Activated naive CD8-positive, alpha-beta T cell (primary cell): ENCODE results near the gene MICAL3.

Experiments
- H3K27ac Mint-ChIP-seq: one replicate; pipeline ENCODE4 v1.8.0; 2021; ENCODE audit warnings: mixed read lengths
- H3K27me3 Mint-ChIP-seq: one replicate; pipeline ENCODE4 v1.8.0; 2021; ENCODE audit warnings: mixed read lengths
- H3K36me3 Mint-ChIP-seq: one replicate; pipeline ENCODE4 v1.8.0; 2021; ENCODE audit warnings: mixed read lengths
- H3K4me1 Mint-ChIP-seq: one replicate; pipeline ENCODE4 v1.8.0; 2021; ENCODE audit warnings: low read depth, mixed read lengths
- H3K4me3 Mint-ChIP-seq: one replicate; pipeline ENCODE4 v1.8.0; 2021; ENCODE audit warnings: mild to moderate bottlenecking, mixed read lengths
- H3K9me3 Mint-ChIP-seq: one replicate; pipeline ENCODE4 v1.8.0; 2021; ENCODE audit warnings: low read depth, mixed read lengths

The MICAL3 gene

GRCh38 chr22:17751596-17751995, 272.8 kb downstream of the MICAL3 start:
- no peak overlapping the region for H3K4me3 Mint-ChIP-seq
- H3K27ac Mint-ChIP-seq = no peak overlapping the region
- H3K4me1 Mint-ChIP-seq = peaks cover 7% of the 10 kb centered on the region
- H3K9me3 Mint-ChIP-seq = no peaks in the 10 kb centered on the region
- H3K27me3 Mint-ChIP-seq = no peaks in the 10 kb centered on the region
- no peaks in the 10 kb centered on the region for H3K36me3 Mint-ChIP-seq

- peaks cover 7% of the 10 kb centered on the region for H3K4me1 Mint-ChIP-seq
- H3K27ac Mint-ChIP-seq = no peak overlapping the region
- H3K4me3 Mint-ChIP-seq = no peak overlapping the region
- H3K9me3 Mint-ChIP-seq = no peaks in the 10 kb centered on the region
- no peaks in the 10 kb centered on the region for H3K27me3 Mint-ChIP-seq
- H3K36me3 Mint-ChIP-seq = no peaks in the 10 kb centered on the region
Measured at GRCh38 chr22:17749605-17750395, 274.6 kb downstream of the MICAL3 start.

GRCh38 chr22:17748555-17749353, 275.6 kb downstream of the MICAL3 start:
- Mint-ChIP-seq H3K4me3 (no peak overlapping the region), H3K36me3 (no peaks in the 10 kb centered on the region), H3K4me1 (peaks cover 8% of the 10 kb centered on the region), H3K27me3 (no peaks in the 10 kb centered on the region), H3K27ac (no peak overlapping the region), H3K9me3 (no peaks in the 10 kb centered on the region)

DNA sequence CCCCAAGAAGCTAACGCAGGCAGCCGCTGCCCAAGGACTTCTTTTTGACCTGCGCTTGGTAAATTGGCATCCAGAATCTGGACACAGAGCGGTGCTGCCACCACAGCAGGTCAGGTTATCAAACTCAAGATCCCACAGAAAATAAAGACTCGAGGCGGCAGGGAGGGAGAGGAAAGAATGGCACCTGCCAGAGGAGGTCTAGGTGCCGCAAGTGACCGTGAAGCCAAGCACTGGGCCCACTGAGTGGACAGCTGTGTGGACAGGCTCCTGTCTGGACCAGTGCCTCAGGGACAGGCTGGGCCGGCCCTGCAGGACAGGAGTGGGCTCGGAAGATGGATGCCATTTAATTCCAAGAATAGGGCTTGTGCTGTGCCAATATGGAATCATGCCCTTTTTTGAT, 277.4 kb downstream of the MICAL3 start:
- H3K27ac Mint-ChIP-seq = no peak overlapping the region
- H3K36me3 Mint-ChIP-seq = no peaks in the 10 kb centered on the region

DNA sequence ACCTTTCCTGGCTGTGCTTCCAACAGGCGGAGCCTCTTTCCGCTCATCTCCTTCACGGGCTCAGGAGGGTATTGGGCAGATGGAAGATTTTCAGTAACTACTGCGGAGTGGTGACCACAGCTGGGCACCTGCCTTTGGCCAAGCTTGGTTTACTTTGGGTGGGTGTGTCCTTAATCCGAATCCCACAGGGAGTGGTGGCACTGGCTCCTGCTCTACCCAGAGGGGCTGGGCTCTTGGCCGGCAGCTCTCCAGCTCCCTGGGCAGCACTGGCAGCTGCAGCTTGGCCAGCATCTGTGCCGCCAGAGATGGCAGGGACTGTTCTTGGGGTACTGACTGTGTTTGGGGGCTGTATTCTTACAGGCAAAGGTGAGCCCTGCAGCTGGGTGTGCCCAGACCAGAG, 279.9 kb downstream of the MICAL3 start:
- no peak overlapping the region for H3K27ac Mint-ChIP-seq
- no peaks in the 10 kb centered on the region for H3K9me3 Mint-ChIP-seq
- no peaks in the 10 kb centered on the region for H3K27me3 Mint-ChIP-seq

More for the DNA sequence above, 277.4 kb downstream of the MICAL3 start:
- H3K4me1 Mint-ChIP-seq = peaks cover 6% of the 10 kb centered on the region
- H3K9me3 Mint-ChIP-seq = no peaks in the 10 kb centered on the region
- H3K27me3 Mint-ChIP-seq = no peaks in the 10 kb centered on the region
- no peak overlapping the region for H3K4me3 Mint-ChIP-seq

GRCh38 chr22:17743661-17744411, 280.5 kb downstream of the MICAL3 start:
- Mint-ChIP-seq H3K4me3 (no peak overlapping the region), H3K9me3 (no peaks in the 10 kb centered on the region), H3K36me3 (no peaks in the 10 kb centered on the region), H3K4me1 (peaks cover 5% of the 10 kb centered on the region), H3K27me3 (no peaks in the 10 kb centered on the region), H3K27ac (no peak overlapping the region)

More for the DNA sequence above, 279.9 kb downstream of the MICAL3 start:
- Mint-ChIP-seq H3K4me1 (peaks cover 5% of the 10 kb centered on the region), H3K4me3 (no peak overlapping the region), H3K36me3 (no peaks in the 10 kb centered on the region)

DNA sequence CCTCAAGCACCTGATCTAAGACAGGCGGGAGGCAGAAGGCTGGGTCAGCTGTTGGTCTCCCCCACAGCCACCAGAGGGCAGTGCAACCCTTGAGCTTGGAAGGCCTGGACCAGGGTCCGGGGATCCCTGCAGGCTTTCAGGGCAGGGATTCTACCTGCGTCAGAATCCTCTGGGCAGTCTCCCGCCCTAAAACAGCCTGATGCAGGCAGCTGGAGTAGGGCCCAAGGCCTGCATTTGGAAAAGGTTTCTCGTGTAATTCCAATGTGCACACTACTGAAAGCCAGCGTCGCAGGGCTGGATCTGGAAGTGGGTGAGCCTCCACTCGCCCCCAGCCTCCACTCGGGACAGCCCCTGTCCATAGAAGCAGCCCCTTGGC, 281.8 kb downstream of the MICAL3 start:
- Mint-ChIP-seq H3K36me3 (no peaks in the 10 kb centered on the region), H3K9me3 (no peaks in the 10 kb centered on the region), H3K27me3 (no peaks in the 10 kb centered on the region), H3K4me3 (no peak overlapping the region), H3K27ac (no peak overlapping the region), H3K4me1 (peaks cover 5% of the 10 kb centered on the region)

GRCh38 chr22:17741866-17742526, 282.4 kb downstream of the MICAL3 start:
- Mint-ChIP-seq H3K36me3 (no peaks in the 10 kb centered on the region), H3K27ac (no peak overlapping the region), H3K9me3 (no peaks in the 10 kb centered on the region), H3K27me3 (no peaks in the 10 kb centered on the region), H3K4me1 (peaks cover 5% of the 10 kb centered on the region), H3K4me3 (no peak overlapping the region)

GRCh38 chr22:17739196-17739975, 285.0 kb downstream of the MICAL3 start:
- no peaks in the 10 kb centered on the region for H3K27me3 Mint-ChIP-seq
- H3K4me3 Mint-ChIP-seq = no peak overlapping the region
- H3K4me1 Mint-ChIP-seq = peaks cover 8% of the 10 kb centered on the region
- no peak overlapping the region for H3K27ac Mint-ChIP-seq
- no peaks in the 10 kb centered on the region for H3K36me3 Mint-ChIP-seq
- no peaks in the 10 kb centered on the region for H3K9me3 Mint-ChIP-seq

- Mint-ChIP-seq H3K27ac (no peak overlapping the region), H3K4me3 (no peak overlapping the region), H3K36me3 (peaks cover 3% of the 10 kb centered on the region), H3K27me3 (no peaks in the 10 kb centered on the region), H3K9me3 (no peaks in the 10 kb centered on the region), H3K4me1 (peaks cover 16% of the 10 kb centered on the region)
Measured at GRCh38 chr22:17738386-17739128, 285.8 kb downstream of the MICAL3 start.
